Measurements from ENCODE around the gene FEZF1.

The FEZF1 gene

DNA sequence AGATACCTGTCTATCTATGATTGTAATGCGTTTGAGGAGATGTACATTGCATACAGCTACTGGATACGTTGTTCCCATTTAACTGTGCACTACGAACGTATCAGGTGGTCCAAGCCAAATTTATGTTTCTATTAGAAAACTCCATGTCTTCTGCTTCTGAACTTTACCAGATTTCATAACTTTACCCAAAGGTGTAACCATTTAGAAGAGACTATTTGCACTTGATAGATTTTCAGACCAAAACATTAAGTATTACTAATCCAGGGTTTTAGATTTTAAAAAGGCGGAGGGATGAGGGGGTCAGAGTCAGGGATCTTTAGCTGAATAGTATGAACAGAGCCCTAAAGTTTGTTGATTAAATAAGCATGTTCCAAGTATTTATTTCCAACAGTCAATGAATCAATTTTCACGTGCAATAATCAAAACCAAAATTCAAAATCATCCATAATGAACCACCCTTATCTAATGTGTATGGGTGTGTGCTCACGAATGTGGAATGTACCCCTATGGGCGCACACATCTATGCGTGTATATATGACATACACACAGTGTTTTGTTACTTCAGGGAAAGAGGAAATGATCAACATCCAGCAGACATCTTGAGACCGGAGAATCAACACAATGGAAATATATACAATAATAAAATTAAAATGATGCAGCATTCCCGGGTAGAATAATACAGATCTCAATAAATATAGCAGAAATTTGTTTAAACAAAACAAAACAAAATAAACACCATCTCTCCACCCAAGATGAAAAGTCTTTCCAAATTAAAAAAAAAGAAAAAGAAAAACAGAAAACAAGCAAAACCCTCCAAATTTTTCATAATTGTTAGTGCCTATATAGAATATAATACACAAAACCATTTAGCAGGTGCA is 3.4 kb downstream of the FEZF1 start:
- Histone ChIP-seq H3K36me3 (replicated peaks) (no peaks in the 10 kb centered on the region), H3K27me3 (replicated peaks) (peaks cover 89% of the 10 kb centered on the region), H3K4me3 (ENCODE audit: low read depth, low read length) (no peak overlapping the region), H3K27ac (no peak overlapping the region)
- no peak for DNase-seq
- in situ Hi-C loops (cut with HindIII; ENCODE audit: low pct_ligation_motif_present, low sequenced_read_pairs) = no loop called here
- TF ChIP-seq, protein P1, sequence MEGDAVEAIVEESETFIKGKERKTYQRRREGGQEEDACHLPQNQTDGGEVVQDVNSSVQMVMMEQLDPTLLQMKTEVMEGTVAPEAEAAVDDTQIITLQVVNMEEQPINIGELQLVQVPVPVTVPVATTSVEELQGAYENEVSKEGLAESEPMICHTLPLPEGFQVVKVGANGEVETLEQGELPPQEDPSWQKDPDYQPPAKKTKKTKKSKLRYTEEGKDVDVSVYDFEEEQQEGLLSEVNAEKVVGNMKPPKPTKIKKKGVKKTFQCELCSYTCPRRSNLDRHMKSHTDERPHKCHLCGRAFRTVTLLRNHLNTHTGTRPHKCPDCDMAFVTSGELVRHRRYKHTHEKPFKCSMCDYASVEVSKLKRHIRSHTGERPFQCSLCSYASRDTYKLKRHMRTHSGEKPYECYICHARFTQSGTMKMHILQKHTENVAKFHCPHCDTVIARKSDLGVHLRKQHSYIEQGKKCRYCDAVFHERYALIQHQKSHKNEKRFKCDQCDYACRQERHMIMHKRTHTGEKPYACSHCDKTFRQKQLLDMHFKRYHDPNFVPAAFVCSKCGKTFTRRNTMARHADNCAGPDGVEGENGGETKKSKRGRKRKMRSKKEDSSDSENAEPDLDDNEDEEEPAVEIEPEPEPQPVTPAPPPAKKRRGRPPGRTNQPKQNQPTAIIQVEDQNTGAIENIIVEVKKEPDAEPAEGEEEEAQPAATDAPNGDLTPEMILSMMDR (IDR thresholded peaks at IDR 0.05; ENCODE audit: low read depth, low read length, missing control alignments) = no peak

DNA sequence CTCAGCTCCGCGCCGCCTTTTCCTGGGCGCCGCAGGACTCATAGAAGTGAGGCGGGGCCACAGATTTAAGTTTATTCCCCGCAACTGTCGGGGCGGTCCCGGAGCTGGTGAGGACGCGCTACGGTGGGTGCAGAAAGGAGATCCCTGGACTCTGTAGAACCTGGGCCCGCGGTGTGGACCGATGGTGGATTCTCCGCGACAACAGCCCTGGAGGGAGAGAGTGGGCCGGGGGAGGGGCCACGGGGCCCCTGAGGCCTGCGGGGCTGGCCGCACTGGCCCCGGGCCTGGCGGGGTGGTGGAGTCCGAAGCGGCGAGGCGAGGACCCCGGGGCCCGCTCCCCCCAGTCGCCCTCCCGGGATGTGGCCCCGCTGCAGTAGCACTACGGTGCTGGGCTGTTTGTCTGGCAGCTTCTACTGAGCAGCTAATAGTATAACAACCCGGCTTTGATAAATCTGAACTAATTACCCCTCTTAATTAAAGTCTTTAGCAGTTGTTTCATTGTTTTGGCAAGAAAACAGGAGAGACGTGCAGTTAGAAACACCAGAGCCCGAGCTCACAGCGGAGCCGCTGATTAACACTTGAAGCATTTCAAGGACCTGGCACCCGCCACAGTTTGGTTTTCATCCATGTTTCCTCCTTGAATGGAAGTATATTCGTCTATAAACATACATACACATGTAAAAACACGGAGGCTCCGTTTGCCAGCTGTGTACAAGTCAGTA is 4.2 kb downstream of the FEZF1 start:
- Histone ChIP-seq H3K4me3 (ENCODE audit: low read depth, low read length) (no peak overlapping the region), H3K36me3 (replicated peaks) (no peaks in the 10 kb centered on the region), H3K27me3 (replicated peaks) (peaks cover 80% of the 10 kb centered on the region), H3K27ac (no peak overlapping the region)
- in situ Hi-C loops (cut with HindIII; ENCODE audit: low pct_ligation_motif_present, low sequenced_read_pairs) = no loop called here
- DNase-seq = no peak
- TF ChIP-seq, protein P1 (IDR thresholded peaks at IDR 0.05; ENCODE audit: low read depth, low read length, missing control alignments) = no peak

- in situ Hi-C loops (cut with HindIII; ENCODE audit: low pct_ligation_motif_present, low sequenced_read_pairs) = no loop called here
- H3K4me3 ChIP-seq (ENCODE audit: low read depth, low read length) = no peak overlapping the region
- no peak for DNase-seq
- no peak overlapping the region for H3K27ac ChIP-seq
- no peaks in the 10 kb centered on the region for H3K36me3 ChIP-seq (replicated peaks)
- TF ChIP-seq, protein P1 (IDR thresholded peaks at IDR 0.05; ENCODE audit: low read depth, low read length, missing control alignments) = no peak
- H3K27me3 ChIP-seq (replicated peaks) = peaks cover 76% of the 10 kb centered on the region
Observed at GRCh38 chr7:122299624-122300210, 4.8 kb downstream of the FEZF1 start.

GRCh38 chr7:122298618-122299017 is 5.9 kb downstream of the FEZF1 start:
- no peak for DNase-seq
- peaks cover 65% of the 10 kb centered on the region for H3K27me3 ChIP-seq (replicated peaks)
- no peak overlapping the region for H3K4me3 ChIP-seq (ENCODE audit: low read depth, low read length)
- TF ChIP-seq, protein P1 (IDR thresholded peaks at IDR 0.05; ENCODE audit: low read depth, low read length, missing control alignments) = no peak
- no peak overlapping the region for H3K27ac ChIP-seq
- in situ Hi-C loops (cut with HindIII; ENCODE audit: low pct_ligation_motif_present, low sequenced_read_pairs) = no loop called here
- H3K36me3 ChIP-seq (replicated peaks) = no peaks in the 10 kb centered on the region

DNA sequence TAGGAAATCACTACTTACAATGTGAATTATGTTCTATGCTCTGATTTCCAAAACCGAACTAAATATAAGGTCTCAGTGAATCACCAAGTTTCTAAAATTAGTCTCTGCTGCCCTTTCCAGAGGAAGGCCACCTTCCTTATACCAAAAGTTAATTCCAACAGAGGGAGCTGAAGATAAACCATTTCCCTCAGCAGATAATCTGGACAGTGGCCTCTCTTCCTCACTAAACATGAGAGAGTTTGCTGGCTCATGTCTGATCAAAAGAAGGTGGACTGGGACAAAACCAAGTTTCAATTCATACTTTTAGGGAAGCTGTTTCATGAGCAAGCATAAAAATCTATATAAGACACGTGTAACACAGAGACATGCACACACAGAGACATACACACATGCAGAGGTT is 6.4 kb downstream of the FEZF1 start:
- peaks cover 61% of the 10 kb centered on the region for H3K27me3 ChIP-seq (replicated peaks)
- H3K4me3 ChIP-seq (ENCODE audit: low read depth, low read length) = no peak overlapping the region
- H3K36me3 ChIP-seq (replicated peaks) = no peaks in the 10 kb centered on the region
- TF ChIP-seq, protein P1 (IDR thresholded peaks at IDR 0.05; ENCODE audit: low read depth, low read length, missing control alignments) = no peak
- H3K27ac ChIP-seq = no peak overlapping the region
- no peak for DNase-seq
- in situ Hi-C loops (cut with HindIII; ENCODE audit: low pct_ligation_motif_present, low sequenced_read_pairs) = no loop called here
